Right lobe of liver (tissue), 6 donors: Measurements from ENCODE around the gene SLC7A1. TPM values are rescaled to one million over a fixed set of nuclear protein-coding genes. Genes with fewer than 3 reads are reported as not detected.

Source experiments
- ATAC-seq, 4 donors: fragments of 200-7000 bp; cut with Tn5 transposase; one replicate each; pipeline ENCODE4 v1.9.1; 2020; ENCODE audit warnings: mild to moderate bottlenecking in 4 of 4, moderate library complexity in 4 of 4
- DNase-seq, 3 donors: peaks; one replicate each; pipeline ENCODE4 v3.0.0-alpha.2; 2020
- H3K27ac ChIP-seq, 3 donors: fragments of 200-600 bp; one replicate each; pipeline ENCODE4 v1.8.0; 2022
- H3K27me3 ChIP-seq, 2 donors: fragments of 200-600 bp; one replicate each; pipeline ENCODE4 v1.8.0; 2022
- H3K36me3 ChIP-seq, 4 donors: fragments of 200-600 bp; sonication (generic) in 1 of 4; one replicate each; pipeline versions ENCODE4 v1.5.1 to v1.8.0; 2017 to 2022; ENCODE audit warnings: control low read depth in 1 of 4
- H3K4me1 ChIP-seq, 4 donors: fragments of 200-600 bp; sonication (generic) in 1 of 4; one replicate each; pipeline versions ENCODE4 v1.5.1 to v1.8.0; 2017 to 2022; ENCODE audit warnings: control low read depth in 1 of 4
- H3K4me3 ChIP-seq, 3 donors: fragments of 200-600 bp; one replicate each; pipeline ENCODE4 v1.8.0; 2022
- H3K9me3 ChIP-seq, 4 donors: fragments of 200-600 bp; sonication (generic) in 1 of 4; one replicate each; pipeline versions ENCODE4 v1.5.1 to v1.8.0; 2017 to 2022; ENCODE audit warnings: control low read depth in 1 of 4
- CTCF ChIP-seq, 4 donors: fragments of 200-600 bp in 3 of 4; fragments of 450-650 bp in 1 of 4; IDR thresholded peaks; one replicate each; pipeline versions ENCODE4 v1.5.1 to v1.8.0; 2016 to 2022; ENCODE audit warnings: antibody characterized with exemption in 4 of 4, mild to moderate bottlenecking in 2 of 4
- POLR2A ChIP-seq: fragments of 450-650 bp; IDR thresholded peaks from one replicate; pipeline ENCODE4 v1.6.1; 2017; ENCODE audit warnings: antibody characterized with exemption, mild to moderate bottlenecking
- WGBS: methylation state at CpG from one replicate; pipeline ENCODE4 v1.1.6; 2018; ENCODE audit warnings: low coverage, low lambda C conversion rate; ENCODE audit not compliant: insufficient coverage; ENCODE audit errors: missing lambda C conversion rate; 5-methylcytosine and 5-hydroxymethylcytosine counted together
- intact Hi-C, 2 donors: fragments of 100-400 bp; cut with DNase I; formaldehyde crosslinking; loops; one replicate each; pipeline versions ENCODE4 v1.11.2 to v1.14.1; 2022
- total RNA-seq, 6 experiments: library from RNA; depleted of rRNA in 2 of 6; stranded (reverse); fragments of >200 nt in 2 of 6; fragmentation: NEBNext Ultra II Directional in 3 of 6; extraction: Animal tissue kit (Norgen Biotek cat#: 25700) in 3 of 6; gene quantifications; one replicate each; pipeline versions ENCODE4 v1.1.0 to v1.2.4, GENCODE V29; 2016 to 2023
- donor health status: DM: no; HTN: yes; CAD: no.
- donor health status: DM: no; HTN: no; CAD: no.
- donor health status: DM: no; HTN: no; CAD: no.
- donor health status: DM: no; HTN: yes; CAD: no.
- donor health status: DM: no; HTN: yes; CAD: no.

Gene SLC7A1
- total RNA-seq, 6 experiments from 2014 or later: 0.70 to 6.5 (median 3.7) TPM

- no peak overlapping the region for H3K27ac ChIP-seq
- TF ChIP-seq POLR2A: no peak
- no peak for TF ChIP-seq CTCF (IDR thresholded peaks at IDR 0.05)
- ATAC-seq (no peak), DNase-seq (no peak)
- 63% methylated on average over 4 of the region's 4 CpGs for WGBS
- intact Hi-C loops: no loop called here
- no peaks in the 10 kb centered on the region for H3K4me1 ChIP-seq
- H3K9me3 ChIP-seq: no peaks in the 10 kb centered on the region
- H3K27me3 ChIP-seq: no peaks in the 10 kb centered on the region
- no peak overlapping the region for H3K4me3 ChIP-seq
- H3K36me3 ChIP-seq: no peaks in the 10 kb centered on the region
Observed at GRCh38 chr13:29464105-29464679, 131.3 kb downstream of the SLC7A1 start.

- no peak for ATAC-seq
- no peak for TF ChIP-seq CTCF (IDR thresholded peaks at IDR 0.05)
- no peak for TF ChIP-seq POLR2A
- Histone ChIP-seq H3K4me3 (no peak overlapping the region), H3K4me1 (no peaks in the 10 kb centered on the region), H3K27ac (no peak overlapping the region), H3K27me3 (no peaks in the 10 kb centered on the region), H3K9me3 (no peaks in the 10 kb centered on the region), H3K36me3 (no peaks in the 10 kb centered on the region)
- intact Hi-C loops: no loop called here
- DNase-seq: no peak
- WGBS: 94% methylated on average over 2 of the region's 2 CpGs
Observed at GRCh38 chr13:29459813-29460355, 135.6 kb downstream of the SLC7A1 start.
